Heart right ventricle (tissue), 16 donors: ENCODE measurements around the gene BCL2L13. TPM values are rescaled to one million over a fixed set of nuclear protein-coding genes. Genes with fewer than 3 reads are reported as not detected.

Experiments used
- ATAC-seq, 8 donors: fragments of 200-7000 bp; cut with Tn5 transposase; one replicate each; pipeline ENCODE4 v1.9.1; 2020; ENCODE audit warnings: mild to moderate bottlenecking in 8 of 8, moderate library complexity in 8 of 8, moderate number of reproducible peaks in 1 of 8
- DNase-seq, 2 donors: peaks; one replicate each; pipeline ENCODE4 v3.0.0-alpha.2; 2020
- H3K27ac ChIP-seq, 10 donors: fragments of 200-600 bp; sonication (generic) in 2 of 10; one replicate each; pipeline versions ENCODE4 v1.5.0 to v1.8.0; 2020 to 2022; ENCODE audit warnings: mild to moderate bottlenecking in 3 of 10
- H3K27me3 ChIP-seq, 7 donors: fragments of 200-600 bp; one replicate each; pipeline ENCODE4 v1.8.0; 2021 to 2022; ENCODE audit warnings: mild to moderate bottlenecking in 2 of 7
- H3K36me3 ChIP-seq, 9 donors: fragments of 200-600 bp; sonication (generic) in 1 of 9; one replicate each; pipeline versions ENCODE4 v1.5.0 to v1.8.0; 2020 to 2022; ENCODE audit warnings: mild to moderate bottlenecking in 2 of 9
- H3K4me1 ChIP-seq, 9 donors: fragments of 200-600 bp; sonication (generic) in 1 of 9; one replicate each; pipeline versions ENCODE4 v1.5.0 to v1.8.0; 2020 to 2022; ENCODE audit warnings: mild to moderate bottlenecking in 4 of 9
- H3K4me3 ChIP-seq, 10 donors: fragments of 200-600 bp; sonication (generic) in 2 of 10; one replicate each; pipeline versions ENCODE4 v1.5.0 to v1.8.0; 2020 to 2022; ENCODE audit warnings: mild to moderate bottlenecking in 7 of 10, moderate library complexity in 2 of 10
- H3K9me3 ChIP-seq, 11 donors: fragments of 200-600 bp in 10 of 11; sonication (generic) in 2 of 11; one replicate each; pipeline versions ENCODE4 v1.5.0 to v1.8.0; 2013 to 2022; ENCODE audit warnings: mild to moderate bottlenecking in 2 of 11, control low read depth in 1 of 11, moderate library complexity in 1 of 11
- WGBS, 2 donors: extraction: QIAGEN DNeasy Blood & Tissue Kit; methylation state at CpG; one replicate each; pipeline ENCODE4 v1.1.7; 2013; ENCODE audit warnings: inconsistent platforms in 1 of 2; 5-methylcytosine and 5-hydroxymethylcytosine counted together
- intact Hi-C, 10 donors: fragments of 100-400 bp; cut with DNase I; formaldehyde crosslinking; loops; one replicate each; pipeline versions ENCODE4 v1.11.1 to v1.14.2; 2022
- polyA plus RNA-seq, 2 donors: library from polyadenylated mRNA; stranded (reverse); fragments of 200-250 nt; gene quantifications; one replicate each; pipeline ENCODE4 v1.2.3, GENCODE V29; 2013
- total RNA-seq, 10 donors: library from RNA; stranded (reverse); fragmentation: NEBNext Ultra II Directional in 3 of 10; extraction: Animal tissue kit (Norgen Biotek cat#: 25700) in 3 of 10; gene quantifications; one replicate each; pipeline versions ENCODE4 v1.2.1 to v1.2.4, GENCODE V29; 2021 to 2023
- TF ChIP-seq, protein P1 (sequence below), 9 donors: fragments of 200-600 bp; sonication (generic) in 2 of 9; IDR thresholded peaks; one replicate each; pipeline versions ENCODE4 v1.5.0 to v1.8.0; 2021 to 2022; ENCODE audit warnings: antibody characterized with exemption in 9 of 9, mild to moderate bottlenecking in 5 of 9, moderate library complexity in 1 of 9
- donor health status: Arrhythmogenic right ventricular cardiomyopathy.
- donor health status: ischemic (EF 13 %, LVEDD 7.1; RV severe dilation, severe dysfunction).
- donor health status: healthy with polysubstance abuse.
- donor health status: DM: no; HTN: yes; CAD: no.
- donor health status: DM: no; HTN: no; CAD: no.
- donor health status: ischemic (EF 25% LVEDD 6.9; RV normal size, moderate dysfunction).
- donor health status: ischemic (EF 25% LVEDD 5.7; RV mildly dilated, moderate dysfunction).
- donor health status: healthy.
- donor health status: DM: yes; HTN: yes; CAD: no.
- donor health status: Ischemic cardiomyopathy.
- donor health status: ischemic (EF 35%, LVEDD 5.7; RV mildly dilated, moderate dysfunction).
- donor health status: nonischemic (EF 11% LVEDD 7.7; RV severe dilation, severe dysfunction).
- donor health status: DM: yes; HTN: yes; CAD: no.
- donor health status: PGD.
- donor health status: ischemic (EF 29% LVEDD 5.4; RV normal size, mild dysfunction).
- donor health status: nonischemic (EF 23%, LVEDD 6.1; RV moderate dilation, normal function).

BCL2L13 gene
- total and polyA plus RNA-seq, 12 donors: 27.9 to 113 (median 88.7) TPM

DNA sequence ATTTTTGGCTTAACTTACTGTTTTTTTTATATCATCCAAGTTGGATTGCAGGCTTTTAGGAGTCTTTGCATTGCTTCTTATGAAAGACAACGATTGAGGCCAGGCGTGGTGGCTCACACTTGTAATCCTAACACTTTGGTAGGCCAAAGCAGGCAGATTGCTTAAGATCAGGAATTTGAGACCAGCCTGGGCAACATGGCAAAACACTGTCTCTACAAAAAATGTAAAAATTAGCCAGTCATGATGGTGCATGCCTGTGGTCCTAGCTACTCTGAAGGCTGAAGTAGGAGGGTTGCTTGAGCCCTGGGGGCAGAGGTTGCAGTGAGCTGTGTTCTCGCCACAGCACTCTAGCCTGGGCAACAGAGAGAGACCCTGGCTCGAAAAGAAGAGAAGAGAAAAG lies 79.2 kb downstream of the BCL2L13 start:
- DNase-seq (no peak), ATAC-seq (no peak)
- H3K27ac ChIP-seq: no peak overlapping the region
- no peaks in the 10 kb centered on the region for H3K27me3 ChIP-seq
- H3K4me3 ChIP-seq: no peak overlapping the region
- peaks cover 0 to 16% (median 0%) of the 10 kb centered on the region in 9 donors for H3K36me3 ChIP-seq
- no peaks in the 10 kb centered on the region for H3K9me3 ChIP-seq
- H3K4me1 ChIP-seq: peaks cover 0 to 5% (median 0%) of the 10 kb centered on the region in 9 donors
- intact Hi-C loops: loop anchor here in 1 of 10 donors (10.0 kb wide), 1 partner anchor 163 kb away; no protein-coding TSS in a partner anchor
- TF ChIP-seq, protein P1, sequence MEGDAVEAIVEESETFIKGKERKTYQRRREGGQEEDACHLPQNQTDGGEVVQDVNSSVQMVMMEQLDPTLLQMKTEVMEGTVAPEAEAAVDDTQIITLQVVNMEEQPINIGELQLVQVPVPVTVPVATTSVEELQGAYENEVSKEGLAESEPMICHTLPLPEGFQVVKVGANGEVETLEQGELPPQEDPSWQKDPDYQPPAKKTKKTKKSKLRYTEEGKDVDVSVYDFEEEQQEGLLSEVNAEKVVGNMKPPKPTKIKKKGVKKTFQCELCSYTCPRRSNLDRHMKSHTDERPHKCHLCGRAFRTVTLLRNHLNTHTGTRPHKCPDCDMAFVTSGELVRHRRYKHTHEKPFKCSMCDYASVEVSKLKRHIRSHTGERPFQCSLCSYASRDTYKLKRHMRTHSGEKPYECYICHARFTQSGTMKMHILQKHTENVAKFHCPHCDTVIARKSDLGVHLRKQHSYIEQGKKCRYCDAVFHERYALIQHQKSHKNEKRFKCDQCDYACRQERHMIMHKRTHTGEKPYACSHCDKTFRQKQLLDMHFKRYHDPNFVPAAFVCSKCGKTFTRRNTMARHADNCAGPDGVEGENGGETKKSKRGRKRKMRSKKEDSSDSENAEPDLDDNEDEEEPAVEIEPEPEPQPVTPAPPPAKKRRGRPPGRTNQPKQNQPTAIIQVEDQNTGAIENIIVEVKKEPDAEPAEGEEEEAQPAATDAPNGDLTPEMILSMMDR (IDR thresholded peaks at IDR 0.05): no peak
- WGBS, 2 donors: 95 to 97% methylated on average over 4 of the region's 4 CpGs

DNA sequence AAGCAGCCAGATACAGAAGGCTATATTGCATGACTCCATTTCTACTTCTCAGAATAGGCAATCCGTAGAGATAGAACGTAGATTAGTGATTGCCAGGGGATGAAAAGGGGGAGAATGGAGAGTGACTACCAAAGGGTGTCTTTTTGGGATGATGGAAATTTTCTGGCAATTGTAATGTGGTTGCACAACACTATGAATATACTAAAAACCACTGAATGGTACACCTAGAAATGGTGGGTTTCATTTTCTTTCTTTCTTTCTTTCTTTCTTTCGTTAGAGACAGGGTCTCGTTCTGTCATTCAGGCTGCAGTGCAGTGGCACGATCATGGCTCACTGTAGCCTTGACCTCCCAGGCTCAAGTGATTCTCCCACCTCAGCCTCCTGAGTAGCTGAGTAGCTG lies 81.4 kb downstream of the BCL2L13 start:
- Histone ChIP-seq H3K9me3 (no peaks in the 10 kb centered on the region), H3K4me3 (no peak overlapping the region), H3K36me3 (peaks cover 0 to 15% (median 0%) of the 10 kb centered on the region in 9 donors), H3K4me1 (peaks cover 0 to 14% (median 7%) of the 10 kb centered on the region in 9 donors), H3K27me3 (no peaks in the 10 kb centered on the region), H3K27ac (no peak overlapping the region)
- DNase-seq (no peak), ATAC-seq (no peak)
- 93 to 100% methylated on average over 5 of the region's 5 CpGs for WGBS, 2 donors
- intact Hi-C loops: loop anchor here in 4 of 10 donors (10.0 kb wide), 2 partner anchors 155 to 165 kb away; partner anchors contain the start of gene SLC25A18 (in 2 of the 4)
- TF ChIP-seq, protein P1 (IDR thresholded peaks at IDR 0.05): no peak

DNA sequence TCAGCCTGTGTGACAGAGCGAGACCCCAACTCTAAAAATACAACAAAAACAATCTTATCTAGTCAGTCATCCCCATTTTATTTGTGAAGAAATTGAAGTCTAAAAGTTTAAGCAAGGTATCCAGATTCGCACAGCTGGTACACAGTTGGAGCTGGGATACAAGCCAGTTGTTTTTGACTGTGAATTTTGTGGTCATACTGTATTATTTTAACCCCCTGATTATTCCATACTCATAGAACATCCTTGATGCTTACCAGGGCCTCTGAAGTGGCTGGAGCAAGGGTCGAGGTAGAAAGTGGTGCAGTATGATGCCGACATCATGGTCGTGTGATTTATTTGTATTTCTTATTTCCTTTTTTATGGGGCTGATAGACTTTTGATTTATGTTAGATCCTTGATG lies 85.7 kb downstream of the BCL2L13 start:
- H3K4me1 ChIP-seq: peaks cover 6 to 53% (median 24%) of the 10 kb centered on the region in 9 donors
- ATAC-seq (no peak), DNase-seq (no peak)
- peak overlapping the region; percentile 7 to 85 (median 78) for H3K27ac ChIP-seq
- no peaks in the 10 kb centered on the region for H3K9me3 ChIP-seq
- intact Hi-C loops: loop anchor here in 3 of 10 donors (10.0 kb wide), 2 partner anchors 159 to 169 kb away; partner anchors contain the start of gene SLC25A18 (in 2 of the 3)
- peaks cover 0 to 35% (median 18%) of the 10 kb centered on the region in 9 donors for H3K36me3 ChIP-seq
- WGBS, 2 donors: 78 to 83% methylated on average over 5 of the region's 5 CpGs
- H3K4me3 ChIP-seq: no peak overlapping the region
- TF ChIP-seq, protein P1 (IDR thresholded peaks at IDR 0.05): no peak
- no peaks in the 10 kb centered on the region for H3K27me3 ChIP-seq

DNA sequence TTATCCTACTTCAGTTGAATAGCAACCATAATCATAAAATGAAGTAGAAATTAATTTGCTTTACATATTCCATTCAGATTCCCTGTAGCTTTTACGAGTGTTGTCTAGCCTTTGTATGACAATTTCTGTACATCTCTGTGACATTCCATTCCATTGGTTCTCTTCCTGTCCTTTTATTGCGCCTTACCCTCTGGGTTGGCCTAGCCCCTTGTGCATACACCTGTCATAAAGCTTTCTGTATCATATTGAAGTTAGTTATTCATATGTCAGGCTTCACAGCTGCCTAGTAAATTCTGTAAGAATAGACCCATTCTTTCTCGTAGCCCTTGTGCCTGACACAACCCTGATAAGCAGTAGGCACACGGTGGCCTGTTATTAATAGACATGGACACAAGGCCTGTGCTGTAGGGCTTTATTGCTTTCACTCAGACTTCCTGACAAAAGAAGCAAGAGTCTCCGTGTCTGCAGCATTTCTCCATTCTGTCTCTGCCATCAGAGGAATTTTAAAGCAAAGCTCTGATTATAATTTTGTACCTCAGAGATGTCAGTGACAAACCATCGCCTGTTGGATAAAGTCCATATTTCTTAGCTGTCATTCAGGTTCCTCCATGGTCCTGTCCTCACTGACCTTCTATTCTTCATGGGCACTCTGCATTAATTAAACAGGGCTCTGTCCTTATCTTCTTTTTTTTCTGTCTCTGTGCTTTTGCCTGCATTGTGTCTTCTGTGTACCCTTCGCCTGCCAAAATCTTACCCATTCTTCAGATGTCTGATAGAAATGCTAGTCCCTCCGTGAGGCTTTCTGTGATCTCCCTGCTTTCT lies 86.3 kb downstream of the BCL2L13 start:
- TF ChIP-seq, protein P1 (IDR thresholded peaks at IDR 0.05): no peak
- Histone ChIP-seq H3K4me1 (peaks cover 6 to 53% (median 24%) of the 10 kb centered on the region in 9 donors), H3K27me3 (no peaks in the 10 kb centered on the region), H3K36me3 (peaks cover 0 to 39% (median 18%) of the 10 kb centered on the region in 9 donors), H3K4me3 (no peak overlapping the region), H3K9me3 (no peaks in the 10 kb centered on the region), H3K27ac (peak overlapping the region; percentile 59 to 85 (median 78))
- intact Hi-C loops: loop anchor here in 3 of 10 donors (10.0 kb wide), 2 partner anchors 160 to 170 kb away; partner anchors contain the start of gene SLC25A18 (in 2 of the 3)
- ATAC-seq (peak; percentile 65 to 93 (median 84)), DNase-seq (no peak)
- 42 to 49% methylated on average over 8 of the region's 8 CpGs for WGBS, 2 donors
